Epithelial cell of esophagus (primary cell): ENCODE results near the gene DBI.

Source experiments
- DNase-seq: peaks from one replicate; pipeline ENCODE4 v3.0.0; 2010; ENCODE audit warnings: low read depth
- H3K4me3 ChIP-seq: 2 replicates; pipeline ENCODE4 v1.5.1; 2011; ENCODE audit warnings: mild to moderate bottlenecking, low read length, control low read depth
- TF ChIP-seq, protein P1 (sequence below): IDR thresholded peaks from 2 replicates; pipeline ENCODE4 v1.5.1; 2011; ENCODE audit warnings: low read depth, mild to moderate bottlenecking, low read length, control low read depth, inconsistent platforms; ENCODE audit not compliant: insufficient read depth; ENCODE audit errors: missing control alignments

DBI gene

DNA sequence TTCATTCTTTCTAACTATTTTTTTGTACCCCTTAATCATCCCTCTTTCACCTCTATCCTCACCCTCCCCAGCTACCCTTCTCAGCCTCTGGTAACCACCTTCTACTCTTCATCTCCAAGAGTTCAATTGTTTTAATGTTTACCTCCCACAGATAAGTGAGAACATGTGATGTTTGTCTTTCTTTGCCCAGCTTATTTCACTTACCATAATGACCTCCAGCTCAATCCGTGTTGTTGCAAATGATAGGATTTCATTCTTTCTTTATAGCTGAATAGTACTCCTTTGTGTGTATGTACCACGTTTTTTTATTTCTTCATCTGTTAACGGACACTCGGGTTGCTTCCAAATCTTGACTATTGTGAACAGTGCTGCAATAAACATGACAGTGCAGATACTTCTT is 42.7 kb downstream of the DBI start:
- TF ChIP-seq, protein P1, sequence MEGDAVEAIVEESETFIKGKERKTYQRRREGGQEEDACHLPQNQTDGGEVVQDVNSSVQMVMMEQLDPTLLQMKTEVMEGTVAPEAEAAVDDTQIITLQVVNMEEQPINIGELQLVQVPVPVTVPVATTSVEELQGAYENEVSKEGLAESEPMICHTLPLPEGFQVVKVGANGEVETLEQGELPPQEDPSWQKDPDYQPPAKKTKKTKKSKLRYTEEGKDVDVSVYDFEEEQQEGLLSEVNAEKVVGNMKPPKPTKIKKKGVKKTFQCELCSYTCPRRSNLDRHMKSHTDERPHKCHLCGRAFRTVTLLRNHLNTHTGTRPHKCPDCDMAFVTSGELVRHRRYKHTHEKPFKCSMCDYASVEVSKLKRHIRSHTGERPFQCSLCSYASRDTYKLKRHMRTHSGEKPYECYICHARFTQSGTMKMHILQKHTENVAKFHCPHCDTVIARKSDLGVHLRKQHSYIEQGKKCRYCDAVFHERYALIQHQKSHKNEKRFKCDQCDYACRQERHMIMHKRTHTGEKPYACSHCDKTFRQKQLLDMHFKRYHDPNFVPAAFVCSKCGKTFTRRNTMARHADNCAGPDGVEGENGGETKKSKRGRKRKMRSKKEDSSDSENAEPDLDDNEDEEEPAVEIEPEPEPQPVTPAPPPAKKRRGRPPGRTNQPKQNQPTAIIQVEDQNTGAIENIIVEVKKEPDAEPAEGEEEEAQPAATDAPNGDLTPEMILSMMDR, result no peak
- no peak for DNase-seq
- H3K4me3 ChIP-seq, result no peak overlapping the region

DNA sequence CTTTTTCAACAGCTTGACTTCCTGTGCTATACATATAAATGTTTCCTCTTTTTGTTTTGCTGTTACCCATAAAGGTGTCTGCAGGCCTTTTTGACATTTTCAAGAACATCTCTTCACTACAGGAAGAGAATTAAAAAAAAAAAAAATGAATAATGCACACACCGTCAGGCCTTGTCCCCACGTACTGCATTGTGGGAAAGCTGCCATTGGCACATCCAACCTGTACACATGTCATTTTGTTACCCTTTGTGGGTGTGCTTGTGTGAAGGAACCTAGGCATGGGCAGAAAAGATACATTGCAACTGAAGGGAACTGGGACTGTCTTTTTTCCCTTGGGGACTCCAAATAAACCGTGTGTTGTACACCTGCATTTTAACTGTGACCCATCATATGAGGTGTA is 48.1 kb downstream of the DBI start:
- DNase-seq, result no peak
- no peak overlapping the region for H3K4me3 ChIP-seq
- TF ChIP-seq, protein P1, result no peak

DNA sequence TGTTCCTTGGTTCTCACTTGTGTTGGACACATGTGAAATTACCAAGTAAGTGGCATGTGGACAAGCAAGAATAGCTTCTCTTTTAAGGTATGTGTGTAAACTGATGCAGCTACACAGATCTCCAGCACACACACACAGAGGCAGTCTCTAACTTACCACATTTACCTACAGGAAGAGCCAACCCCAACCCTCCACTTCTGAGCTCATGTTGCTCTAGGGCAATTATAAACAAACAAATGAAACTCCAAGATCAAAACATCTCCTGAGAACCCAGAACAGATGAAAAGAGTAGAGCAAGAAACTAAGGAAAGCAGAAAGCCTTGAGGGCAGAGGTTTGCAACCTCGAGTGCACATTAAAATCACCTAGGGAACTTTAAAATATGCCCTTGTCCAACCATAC is 48.9 kb downstream of the DBI start:
- H3K4me3 ChIP-seq, result no peak overlapping the region
- TF ChIP-seq, protein P1, result no peak
- no peak for DNase-seq

DNA sequence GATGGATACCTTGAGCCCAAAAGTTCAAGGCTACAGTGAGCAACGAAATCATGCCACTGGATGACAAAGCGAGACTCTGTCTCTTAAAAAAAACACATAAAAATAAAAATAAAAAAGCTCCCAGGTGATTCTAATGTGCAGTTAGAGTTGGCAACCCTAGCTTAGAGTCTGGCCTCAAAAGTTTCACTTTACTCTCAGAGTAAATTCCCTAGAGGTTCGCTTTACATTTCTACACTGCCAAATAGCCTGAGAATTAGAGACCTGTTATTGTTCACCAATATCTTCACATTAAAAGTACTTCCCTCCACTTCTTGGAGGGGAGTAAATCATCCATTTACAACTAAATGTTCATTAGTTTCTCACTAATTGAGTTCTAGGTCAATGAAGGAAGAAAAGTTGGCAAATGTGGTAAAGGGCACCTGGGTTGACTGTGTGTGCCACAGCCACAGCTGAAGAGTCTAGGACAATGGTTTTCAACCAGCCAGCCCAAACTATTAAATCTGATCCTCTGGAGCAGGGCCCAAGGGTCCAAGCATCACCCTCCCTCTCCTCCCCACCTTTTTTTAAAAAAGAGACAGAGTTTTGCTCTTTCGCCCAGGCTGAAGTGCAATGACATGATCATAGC is 49.6 kb downstream of the DBI start:
- no peak overlapping the region for H3K4me3 ChIP-seq
- TF ChIP-seq, protein P1, result no peak
- DNase-seq, result no peak

DNA sequence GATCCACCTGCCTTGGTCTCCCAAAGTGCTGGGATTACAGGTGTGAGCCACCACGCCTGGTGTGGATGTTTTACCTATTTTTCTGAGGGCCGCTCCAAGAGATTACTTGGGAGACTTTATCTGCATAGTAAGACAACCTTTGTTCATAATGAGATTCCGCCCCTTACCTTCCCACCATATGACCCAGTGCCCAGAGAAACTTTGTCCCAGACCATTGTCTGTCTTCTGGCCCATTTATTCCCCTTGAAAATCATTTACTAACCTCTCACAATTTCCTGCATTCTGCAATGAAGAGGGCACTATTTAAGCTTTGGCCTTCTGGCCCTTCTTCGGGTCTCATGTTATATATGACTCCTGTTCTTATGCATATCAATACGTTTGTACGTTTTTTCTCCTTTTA is 51.1 kb downstream of the DBI start:
- TF ChIP-seq, protein P1, result no peak
- DNase-seq, result no peak
- no peak overlapping the region for H3K4me3 ChIP-seq

DNA sequence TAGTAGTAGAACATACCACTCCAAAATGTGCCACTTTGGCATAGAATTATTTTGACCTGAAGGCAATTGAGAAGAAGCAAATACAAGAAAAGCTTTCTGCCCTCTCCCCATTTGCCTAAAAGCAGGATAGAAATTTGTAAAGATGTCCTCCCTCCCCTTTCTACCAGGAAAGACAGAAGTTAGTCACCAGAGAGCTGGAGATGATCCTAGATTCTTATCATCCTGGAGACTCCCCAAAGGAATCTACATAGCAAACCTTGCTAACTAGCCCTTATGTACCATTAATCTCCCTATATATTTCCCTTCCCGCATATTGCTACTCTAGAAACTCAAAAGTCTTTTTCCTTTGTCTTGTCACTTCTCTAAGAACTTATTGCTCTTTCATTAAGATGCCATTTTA is 52.3 kb downstream of the DBI start:
- H3K4me3 ChIP-seq, result no peak overlapping the region
- DNase-seq, result no peak
- TF ChIP-seq, protein P1, result no peak

DNA sequence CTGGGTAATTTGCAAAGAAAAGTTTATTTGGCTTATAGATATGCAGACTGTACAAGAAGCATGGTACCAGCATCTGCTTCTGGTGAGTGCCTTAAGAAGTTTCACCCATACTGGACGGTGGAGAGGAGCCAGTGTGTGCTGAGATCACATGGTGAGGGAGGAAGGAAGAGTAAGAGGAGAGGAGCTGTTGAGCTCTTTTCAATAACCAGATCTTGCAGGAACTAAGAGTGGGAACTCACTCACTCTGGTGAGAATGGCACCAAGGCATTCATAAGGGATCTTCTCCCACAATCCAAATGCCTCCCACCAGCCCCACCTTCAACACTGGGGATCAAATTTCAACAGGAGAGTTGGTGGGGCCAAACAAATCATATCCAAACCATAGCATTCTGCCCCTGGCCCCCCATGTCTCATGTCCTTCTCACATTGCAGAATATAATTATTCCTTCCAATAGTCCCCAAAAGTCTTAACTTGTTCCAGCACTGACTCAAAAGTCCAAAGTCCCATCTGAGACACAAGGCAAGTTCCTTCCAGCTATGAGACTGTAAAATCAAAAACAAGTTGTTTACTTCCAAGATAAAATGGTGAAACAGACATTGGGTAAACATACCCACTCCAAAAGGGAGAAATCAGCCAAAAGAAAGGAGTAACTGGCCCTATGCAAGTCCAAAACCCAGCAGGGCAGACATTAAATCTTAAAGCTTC is 53.2 kb downstream of the DBI start:
- TF ChIP-seq, protein P1, result no peak
- H3K4me3 ChIP-seq, result no peak overlapping the region
- DNase-seq, result no peak
